HG03442 (cell line): ENCODE results near the gene TRMT61A.

Experiments
- ATAC-seq: cut with Tn5 transposase; IDR thresholded peaks from one replicate; pipeline ENCODE4 v1.9.1; 2021; ENCODE audit warnings: mild to moderate bottlenecking, moderate library complexity; ENCODE audit not compliant: unreplicated experiment

TRMT61A gene

DNA sequence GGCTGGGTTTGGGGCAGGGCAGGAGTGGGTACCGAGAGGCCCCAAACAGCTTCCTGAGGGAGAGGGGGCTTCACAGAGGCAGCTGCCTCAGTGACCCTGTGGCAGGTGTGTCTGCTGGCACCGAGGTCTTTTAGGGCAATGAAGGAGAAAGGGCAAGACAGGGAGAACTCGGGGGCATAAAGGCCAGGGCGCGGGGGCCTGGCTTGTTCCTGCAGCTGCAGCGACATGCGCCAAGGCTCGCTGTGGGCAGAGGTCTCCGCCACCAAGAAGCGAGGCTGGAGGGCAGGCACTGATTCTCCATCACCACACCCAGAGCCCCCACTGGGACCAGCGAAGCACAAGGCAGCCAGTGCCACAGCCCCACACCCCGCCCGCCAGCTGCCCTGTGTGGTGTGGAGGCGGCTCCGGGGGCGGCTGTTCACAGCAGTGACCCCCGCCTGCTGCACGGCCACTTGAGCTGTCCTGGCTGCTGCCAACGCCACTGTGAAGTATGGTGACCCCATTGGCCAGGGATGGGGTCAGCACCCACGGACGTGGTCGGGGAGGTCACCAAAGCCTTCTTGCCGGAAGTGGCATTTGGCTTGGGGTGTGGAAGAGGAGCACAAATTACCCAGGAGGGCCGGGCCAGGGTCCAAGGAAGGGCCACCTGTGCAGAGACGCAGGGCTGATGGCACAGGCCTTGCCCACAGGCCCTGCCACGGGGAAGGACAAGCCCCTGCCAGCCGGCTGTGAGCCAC lies 17.1 kb downstream of the TRMT61A start:
- no peak for ATAC-seq

- ATAC-seq, result no peak
Measured at GRCh38 chr14:103546652-103547454, 17.9 kb downstream of the TRMT61A start.

DNA sequence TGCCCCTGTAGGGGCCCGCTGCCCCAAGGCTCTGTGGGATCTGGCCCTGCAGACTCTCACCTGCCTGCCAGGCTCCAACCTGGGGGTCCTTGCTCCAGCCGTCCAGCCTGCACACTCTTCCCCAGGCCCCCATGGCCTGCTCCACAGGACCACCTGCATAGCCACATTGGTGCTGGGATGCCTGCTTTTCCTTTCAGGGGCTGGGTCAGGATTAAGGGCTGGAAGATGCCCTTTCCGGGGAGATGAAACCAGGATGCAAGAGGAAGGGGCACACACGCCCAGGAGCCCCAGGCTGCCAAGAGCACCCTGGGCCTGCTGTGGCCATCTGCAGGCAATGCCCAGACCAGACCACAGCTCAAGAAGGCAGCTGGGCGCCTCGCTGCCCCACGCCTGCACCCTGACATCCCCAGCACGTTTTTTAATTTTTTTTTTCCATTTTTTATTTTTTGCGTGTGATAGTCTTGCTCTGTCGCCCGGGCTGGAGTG lies 18.5 kb downstream of the TRMT61A start:
- no peak for ATAC-seq

- no peak for ATAC-seq
Measured at GRCh38 chr14:103547941-103548462, 19.0 kb downstream of the TRMT61A start.

DNA sequence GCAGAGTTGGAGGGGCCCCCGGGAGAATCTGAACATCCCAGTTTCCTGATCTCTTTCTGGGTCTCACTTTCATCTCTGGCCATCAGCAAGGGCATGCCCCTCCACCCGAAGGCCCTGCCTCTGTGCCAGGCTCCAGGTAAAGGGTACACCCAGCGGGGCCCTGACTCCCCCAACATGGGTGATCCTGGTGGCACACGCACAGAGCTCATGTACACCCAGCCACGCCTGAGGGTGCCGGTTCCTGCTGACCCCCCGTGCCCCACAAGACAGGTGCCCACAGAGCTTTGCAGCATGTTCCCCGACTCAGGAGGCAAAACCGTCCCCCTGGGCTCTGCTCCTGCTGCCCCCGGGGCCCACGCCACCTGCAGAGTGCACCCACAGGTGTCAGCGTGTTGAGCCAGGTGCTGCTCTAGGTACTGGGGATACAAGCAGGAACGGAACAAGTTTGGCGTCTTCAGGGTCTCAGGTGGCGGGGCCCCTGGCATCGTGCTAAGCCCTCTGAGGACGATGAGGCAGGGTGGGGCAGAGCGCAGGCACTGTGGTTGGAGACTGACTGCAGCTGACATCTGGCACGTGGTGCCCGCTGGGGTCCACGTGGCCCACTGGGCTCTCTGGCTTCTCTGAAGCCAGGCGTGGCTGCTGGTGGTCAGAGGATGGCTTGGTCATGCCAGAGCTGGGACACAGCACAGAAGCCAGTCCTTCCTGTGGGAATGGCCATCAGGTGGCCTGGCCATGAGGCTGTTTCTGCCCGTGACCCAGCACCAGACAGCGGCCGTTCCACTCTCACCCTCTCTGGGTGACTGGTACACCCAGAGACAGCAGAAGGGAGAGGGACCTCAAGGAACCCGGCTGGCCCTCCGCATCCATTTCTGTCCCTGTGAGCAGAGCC lies 19.7 kb downstream of the TRMT61A start:
- no peak for ATAC-seq

- no peak for ATAC-seq
Measured at GRCh38 chr14:103549361-103550311, 20.6 kb downstream of the TRMT61A start.

GRCh38 chr14:103550451-103551337 lies 21.7 kb downstream of the TRMT61A start:
- no peak for ATAC-seq

DNA sequence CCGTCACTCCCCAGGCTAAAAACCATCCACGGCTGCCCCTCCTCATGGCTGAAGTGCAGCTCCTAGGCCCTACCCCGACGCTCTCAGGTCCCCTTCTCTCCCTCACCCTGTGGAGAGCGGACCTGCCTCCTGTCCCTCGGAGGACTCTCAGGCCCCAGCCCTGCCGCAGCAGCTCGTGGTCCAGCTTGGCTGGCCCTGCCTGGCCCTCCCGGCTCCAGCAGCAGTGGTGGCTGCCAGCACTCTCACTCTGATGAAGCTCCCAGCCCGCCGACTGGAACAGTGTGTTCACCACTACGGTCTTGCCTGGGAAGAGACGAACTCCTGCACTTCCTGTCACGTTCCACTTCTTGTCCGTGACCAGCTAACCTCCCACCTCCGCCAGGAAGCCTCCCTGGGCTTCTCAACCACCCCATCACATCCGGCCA lies 22.4 kb downstream of the TRMT61A start:
- ATAC-seq, result no peak

GRCh38 chr14:103552011-103552845 lies 23.2 kb downstream of the TRMT61A start:
- ATAC-seq, result no peak

DNA sequence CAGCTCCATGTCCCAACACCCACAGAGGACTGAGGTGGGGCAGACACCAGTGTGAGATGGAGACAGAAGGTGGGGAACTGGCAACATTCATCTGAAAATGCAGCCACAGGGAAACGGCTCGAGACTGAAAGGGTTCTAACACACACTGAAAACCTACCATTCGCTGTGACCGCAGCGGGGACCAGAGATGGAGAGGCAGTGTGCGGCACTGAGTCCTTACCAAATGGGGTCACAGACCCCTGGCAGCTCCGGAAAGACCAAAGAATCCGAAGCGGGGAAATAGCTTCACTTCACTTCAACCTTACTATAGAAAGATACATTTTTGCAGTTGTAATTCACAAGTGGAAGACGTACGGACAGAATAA lies 23.8 kb downstream of the TRMT61A start:
- ATAC-seq, result no peak

DNA sequence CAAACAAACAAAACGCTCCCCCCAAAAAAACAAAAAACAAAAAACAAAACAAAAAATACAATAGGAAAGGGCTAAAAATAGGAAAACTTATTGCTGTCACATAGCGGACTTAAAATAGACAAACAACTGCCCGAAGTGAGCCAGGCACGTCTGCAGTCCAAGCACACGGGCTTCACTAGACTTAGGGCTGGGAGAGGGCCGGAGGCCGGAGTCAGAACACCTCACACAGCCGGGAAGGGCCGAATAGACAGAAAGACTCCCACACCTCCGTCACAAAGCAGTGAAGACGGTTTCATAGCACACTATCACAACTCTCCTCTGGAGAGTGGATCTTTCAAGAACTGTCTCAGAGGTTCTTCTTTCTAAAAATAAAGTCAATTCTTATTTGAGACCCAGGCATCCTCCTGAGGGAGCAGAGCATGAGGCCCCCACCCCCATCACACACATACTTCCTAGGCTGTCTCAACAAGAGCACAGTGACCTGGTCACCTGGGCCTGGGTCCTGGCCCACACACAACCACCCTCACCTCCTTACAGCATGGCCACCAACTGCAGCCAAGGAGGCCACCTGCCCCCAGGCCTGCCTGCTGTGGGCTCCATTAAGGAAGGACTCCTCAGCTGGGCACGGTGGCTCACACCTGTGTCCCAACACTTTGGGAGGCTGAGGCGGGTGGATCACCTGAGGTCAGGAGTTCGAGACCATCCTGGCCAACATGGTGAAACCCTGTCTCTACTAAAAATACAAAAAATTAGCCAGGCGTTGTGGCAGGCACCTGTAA lies 26.8 kb downstream of the TRMT61A start:
- no peak for ATAC-seq

DNA sequence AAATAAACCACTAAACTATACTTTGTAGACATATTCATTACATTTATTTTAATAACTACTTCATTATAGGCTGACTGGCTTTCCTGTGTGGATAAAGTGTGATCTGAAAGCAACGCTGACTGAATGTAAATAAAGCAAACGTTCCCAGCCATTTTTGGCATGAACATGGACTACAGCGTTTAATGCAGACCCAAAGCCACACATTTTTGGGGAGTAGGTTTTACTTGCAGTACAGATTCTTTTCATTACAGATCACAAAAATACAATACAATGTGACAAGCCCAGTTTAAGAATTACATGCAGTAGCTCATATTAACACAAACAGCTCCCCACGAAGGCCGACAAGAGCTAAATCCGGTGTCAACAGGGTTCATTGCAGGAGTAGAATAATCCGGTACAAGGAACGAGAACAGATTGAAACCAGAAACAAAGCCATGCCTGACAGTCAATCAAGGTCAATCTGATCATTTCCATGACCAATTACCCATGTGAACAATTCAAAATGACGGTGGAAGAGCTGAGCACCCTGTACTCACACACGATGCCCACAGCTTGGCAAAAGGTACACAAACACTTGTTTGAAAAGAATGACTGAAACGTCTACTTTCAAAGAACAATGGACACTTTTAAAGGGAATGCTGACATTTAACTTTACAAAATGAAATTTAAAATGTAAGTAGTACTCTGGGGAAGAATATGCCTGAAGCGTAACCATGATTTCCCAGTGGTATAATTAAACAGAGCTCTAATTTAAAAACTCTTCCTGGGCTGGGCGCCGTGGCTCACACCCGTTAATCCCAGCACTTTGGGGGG lies 28.2 kb downstream of the TRMT61A start:
- ATAC-seq, result no peak

- ATAC-seq, result no peak
Measured at GRCh38 chr14:103558071-103558882, 29.3 kb downstream of the TRMT61A start.

- ATAC-seq, result no peak
Measured at GRCh38 chr14:103559766-103560165, 30.8 kb downstream of the TRMT61A start.

GRCh38 chr14:103560691-103561090 lies 31.7 kb downstream of the TRMT61A start:
- no peak for ATAC-seq
